Renal pelvis (tissue), 4 donors: ENCODE results near the gene FBXL5. TPM values are rescaled to one million over a fixed set of nuclear protein-coding genes. Genes with fewer than 3 reads are reported as not detected.

Experiments used
- DNase-seq: peaks from one replicate; pipeline ENCODE4 v3.0.0-alpha.2; 2013
- polyA plus RNA-seq, 3 donors: library from polyadenylated mRNA; unstranded; fragments of 120-200 nt; gene quantifications; one replicate each; pipeline ENCODE4 v1.2.1, GENCODE V29; 2013; ENCODE audit not compliant: insufficient read length in 3 of 3

The FBXL5 gene
- polyA plus RNA-seq, 3 donors: 109 to 116 (median 110) TPM

- DNase-seq: no peak
Measured at GRCh38 chr4:15575966-15576365, 79.2 kb downstream of the FBXL5 start.

GRCh38 chr4:15569746-15570145 lies 85.4 kb downstream of the FBXL5 start:
- DNase-seq: no peak

- DNase-seq: no peak
Measured at GRCh38 chr4:15568821-15569220, 86.3 kb downstream of the FBXL5 start.

- no peak for DNase-seq
Measured at GRCh38 chr4:15563871-15564270, 91.3 kb downstream of the FBXL5 start.

- DNase-seq: no peak
Measured at GRCh38 chr4:15562623-15563022, 92.5 kb downstream of the FBXL5 start.

- DNase-seq: no peak
Measured at GRCh38 chr4:15562114-15562513, 93.0 kb downstream of the FBXL5 start.

GRCh38 chr4:15558561-15558960 lies 96.6 kb downstream of the FBXL5 start:
- DNase-seq: no peak

GRCh38 chr4:15557786-15558550 lies 97.2 kb downstream of the FBXL5 start:
- no peak for DNase-seq

GRCh38 chr4:15556511-15557092 lies 98.6 kb downstream of the FBXL5 start:
- DNase-seq: no peak

Other genes starting within 250 kb of the FBXL5 start
- 10 to 100 TPM; 19.0 to 22.8 (median 20.4) TPM for gene C1QTNF7, start 227.3 kb downstream of the FBXL5 start, polyA plus RNA-seq
- gene CC2D2A, start 185.5 kb downstream of the FBXL5 start, polyA plus RNA-seq: 10 to 100 TPM; 48.1 to 58.4 (median 49.0) TPM
- 10 to 100 TPM; 59.8 to 63.1 (median 61.6) TPM for gene FAM200B, start 26.5 kb upstream of the FBXL5 start, polyA plus RNA-seq
- 10 to 100 TPM; 13.8 to 15.6 (median 15.2) TPM for gene BST1, start 47.7 kb upstream of the FBXL5 start, polyA plus RNA-seq
- gene CD38, start 123.0 kb upstream of the FBXL5 start, polyA plus RNA-seq: 1 to 10 TPM in 1 of 3 donors, under 1 TPM in 2; 0.64 to 1.1 (median 0.73) TPM